22Rv1 (cell line): Measurements from ENCODE around the gene INPP5A.

Experiments
- CTCF ChIP-seq: fragments of 450-650 bp; IDR thresholded peaks from 2 replicates; pipeline ENCODE4 v1.5.1; 2017; ENCODE audit warnings: mild to moderate bottlenecking
- ZFX ChIP-seq: fragments of 450-650 bp; IDR thresholded peaks from 2 replicates; pipeline ENCODE4 v1.6.1; 2017; ENCODE audit warnings: antibody characterized with exemption, borderline replicate concordance

DNA sequence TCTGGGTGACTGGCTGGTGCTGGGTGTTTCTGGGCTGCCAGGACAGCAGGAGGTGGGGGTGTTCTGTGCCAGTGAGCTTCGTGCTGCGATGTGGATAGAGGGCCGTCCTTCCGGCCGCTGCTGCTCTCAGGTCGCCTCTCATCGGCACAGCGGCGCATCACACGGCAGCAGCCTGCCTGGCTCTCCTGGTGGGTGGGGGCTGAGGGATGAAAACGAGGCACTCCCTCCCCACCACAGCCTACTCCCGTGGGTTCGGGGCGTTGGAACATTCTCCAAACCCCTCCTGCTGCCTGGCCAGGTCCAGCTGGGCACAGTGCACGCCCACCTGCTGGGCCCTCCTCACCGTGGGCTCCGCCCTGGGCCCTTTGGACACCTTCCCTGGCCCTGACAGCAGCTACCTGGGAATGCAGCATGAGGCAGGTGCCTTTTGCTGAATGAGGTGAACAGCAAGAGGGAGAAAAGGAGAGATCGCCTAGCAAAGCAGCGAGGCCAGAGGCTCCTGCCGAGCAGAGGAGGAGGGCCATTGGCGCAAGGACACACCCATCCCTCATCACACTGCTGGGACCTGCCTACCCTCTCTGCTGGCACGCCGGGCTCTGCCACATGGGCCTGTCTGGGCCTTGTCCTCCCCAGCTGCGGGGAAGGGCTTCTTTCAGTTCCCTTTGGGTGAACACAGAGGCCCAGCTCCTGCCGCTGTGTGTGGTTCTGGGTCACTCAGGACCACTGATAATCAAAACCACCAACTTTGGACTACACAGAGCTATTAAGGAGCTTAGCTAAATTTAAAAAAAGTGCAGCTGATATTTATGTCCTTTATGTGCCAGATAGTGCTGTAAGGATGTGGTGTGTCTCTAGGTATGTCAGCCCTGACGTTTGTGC is 33.4 kb downstream of the INPP5A start:
- TF ChIP-seq CTCF, result no peak
- no peak for TF ChIP-seq ZFX
